ENCODE measurements around the gene CYB561D2.

DNA sequence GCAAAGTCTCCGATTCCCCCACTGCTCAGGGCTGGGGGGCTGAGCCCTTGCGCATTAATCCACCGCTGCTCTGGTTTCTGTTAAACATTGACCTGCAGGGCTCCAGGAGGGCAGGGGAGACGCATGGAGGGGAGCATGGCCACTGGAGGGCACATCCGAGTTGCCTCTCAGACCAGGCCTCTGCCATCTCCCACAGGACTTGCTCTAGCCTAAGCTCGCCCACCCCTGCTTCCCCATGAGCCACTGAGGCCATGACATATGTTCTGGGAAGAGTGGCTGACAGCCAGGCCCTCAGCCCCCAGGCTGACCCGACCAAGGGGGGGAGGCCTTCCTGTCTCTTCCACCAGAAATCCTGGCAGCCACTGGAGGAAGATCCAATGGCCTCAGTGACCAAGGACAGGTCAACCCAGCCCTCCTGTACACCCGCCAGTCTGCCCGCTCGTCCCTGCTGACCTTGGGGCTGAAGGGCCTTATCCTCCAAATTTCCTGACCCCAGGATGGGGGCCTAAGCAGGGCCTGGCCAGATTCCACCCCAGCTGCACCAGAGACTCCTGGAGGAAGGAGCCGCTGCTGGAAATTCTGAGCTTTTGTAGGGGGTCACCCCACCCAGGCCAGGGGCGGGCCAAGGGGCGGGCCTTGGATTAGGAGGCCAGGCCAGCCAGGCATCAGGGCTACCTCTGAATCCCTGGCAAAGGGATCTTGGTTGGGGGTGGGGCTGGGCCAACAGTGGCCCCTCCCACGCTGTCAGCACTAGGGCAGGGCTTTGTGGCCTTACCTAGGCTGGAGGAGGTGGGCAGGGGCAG is 47.4 kb upstream of the CYB561D2 start, which contains the start of gene HYAL1:
- TF ChIP-seq, protein P1, sequence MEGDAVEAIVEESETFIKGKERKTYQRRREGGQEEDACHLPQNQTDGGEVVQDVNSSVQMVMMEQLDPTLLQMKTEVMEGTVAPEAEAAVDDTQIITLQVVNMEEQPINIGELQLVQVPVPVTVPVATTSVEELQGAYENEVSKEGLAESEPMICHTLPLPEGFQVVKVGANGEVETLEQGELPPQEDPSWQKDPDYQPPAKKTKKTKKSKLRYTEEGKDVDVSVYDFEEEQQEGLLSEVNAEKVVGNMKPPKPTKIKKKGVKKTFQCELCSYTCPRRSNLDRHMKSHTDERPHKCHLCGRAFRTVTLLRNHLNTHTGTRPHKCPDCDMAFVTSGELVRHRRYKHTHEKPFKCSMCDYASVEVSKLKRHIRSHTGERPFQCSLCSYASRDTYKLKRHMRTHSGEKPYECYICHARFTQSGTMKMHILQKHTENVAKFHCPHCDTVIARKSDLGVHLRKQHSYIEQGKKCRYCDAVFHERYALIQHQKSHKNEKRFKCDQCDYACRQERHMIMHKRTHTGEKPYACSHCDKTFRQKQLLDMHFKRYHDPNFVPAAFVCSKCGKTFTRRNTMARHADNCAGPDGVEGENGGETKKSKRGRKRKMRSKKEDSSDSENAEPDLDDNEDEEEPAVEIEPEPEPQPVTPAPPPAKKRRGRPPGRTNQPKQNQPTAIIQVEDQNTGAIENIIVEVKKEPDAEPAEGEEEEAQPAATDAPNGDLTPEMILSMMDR (IDR thresholded peaks at IDR 0.05), result peak in 1 of 4 experiments; percentile 30
- TF ChIP-seq POLR2A (IDR thresholded peaks at IDR 0.05), result no peak
